ENCODE results near the gene LRRC26.
"Not testable (repeated sequence)": the region's sequence is repeated elsewhere in the genome, so short reads cannot be mapped to it uniquely, and the experiment has no call there.

The LRRC26 gene

GRCh38 chr9:137139468-137140150 is 30.2 kb downstream of the LRRC26 start:
- no peak for DNase-seq (ENCODE audit: extremely low read depth in 1 of 2, low read depth in 1 of 2)

GRCh38 chr9:137138722-137139467 is 31.0 kb downstream of the LRRC26 start, which contains the start of gene GRIN1:
Gene GRIN1 (plus strand): TSS chr9:137139154. CDS start chr9:137139487, 333 bp downstream.
- DNase-seq (ENCODE audit: extremely low read depth in 1 of 2, low read depth in 1 of 2): no peak

- no peak for DNase-seq (ENCODE audit: extremely low read depth in 1 of 2, low read depth in 1 of 2)
These were observed 31.7 kb downstream of the LRRC26 start for GRCh38 chr9:137138058-137138721.

GRCh38 chr9:137136881-137137607 is 32.8 kb downstream of the LRRC26 start:
- no peak for DNase-seq (ENCODE audit: extremely low read depth in 1 of 2, low read depth in 1 of 2)

- DNase-seq (ENCODE audit: extremely low read depth in 1 of 2, low read depth in 1 of 2): no peak
These were observed 33.5 kb downstream of the LRRC26 start for GRCh38 chr9:137136261-137136880.

- not testable (repeated sequence) for DNase-seq (ENCODE audit: extremely low read depth in 1 of 2, low read depth in 1 of 2)
These were observed 34.7 kb downstream of the LRRC26 start for GRCh38 chr9:137135154-137135553.

- no peak for DNase-seq (ENCODE audit: extremely low read depth in 1 of 2, low read depth in 1 of 2)
These were observed 35.7 kb downstream of the LRRC26 start for GRCh38 chr9:137134191-137134590.

GRCh38 chr9:137130176-137130755 is 39.6 kb downstream of the LRRC26 start:
- DNase-seq (ENCODE audit: extremely low read depth in 1 of 2, low read depth in 1 of 2): no peak

- peak; percentile 62 to 79 for DNase-seq (ENCODE audit: extremely low read depth in 1 of 2, low read depth in 1 of 2)
These were observed 40.2 kb downstream of the LRRC26 start for GRCh38 chr9:137129456-137130175.

DNA sequence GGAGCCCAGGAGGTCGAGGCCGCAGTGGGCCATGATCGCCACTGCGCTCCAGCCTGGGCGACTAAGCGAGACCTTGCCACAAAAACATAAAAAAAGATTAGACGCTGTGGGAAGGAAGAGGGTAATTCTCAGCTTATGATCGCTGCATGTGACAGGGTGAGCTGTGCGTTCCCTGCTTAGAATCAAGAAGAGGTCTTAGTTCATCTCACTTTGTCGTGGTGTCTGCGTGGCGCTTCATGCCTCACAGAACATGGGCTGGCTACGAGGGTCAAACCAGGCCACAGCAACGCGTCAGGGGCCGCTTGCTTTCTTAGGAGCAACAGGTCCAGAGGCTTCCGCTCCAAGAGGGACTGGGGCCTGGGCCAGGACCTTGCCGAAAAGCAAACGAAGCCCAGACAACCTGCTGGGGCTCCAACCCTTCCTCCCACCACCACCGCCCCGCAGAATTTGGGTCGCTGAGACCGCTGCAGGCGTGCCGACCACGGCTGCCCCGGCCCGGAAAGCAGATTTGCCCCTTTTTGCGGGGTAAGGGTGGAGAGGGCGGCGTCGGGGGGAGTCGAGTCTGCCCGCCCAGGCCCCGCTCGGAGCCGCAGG is 40.9 kb downstream of the LRRC26 start:
- DNase-seq (ENCODE audit: extremely low read depth in 1 of 2, low read depth in 1 of 2): no peak

GRCh38 chr9:137128158-137128861 is 41.5 kb downstream of the LRRC26 start:
- DNase-seq (ENCODE audit: extremely low read depth in 1 of 2, low read depth in 1 of 2): no peak

DNA sequence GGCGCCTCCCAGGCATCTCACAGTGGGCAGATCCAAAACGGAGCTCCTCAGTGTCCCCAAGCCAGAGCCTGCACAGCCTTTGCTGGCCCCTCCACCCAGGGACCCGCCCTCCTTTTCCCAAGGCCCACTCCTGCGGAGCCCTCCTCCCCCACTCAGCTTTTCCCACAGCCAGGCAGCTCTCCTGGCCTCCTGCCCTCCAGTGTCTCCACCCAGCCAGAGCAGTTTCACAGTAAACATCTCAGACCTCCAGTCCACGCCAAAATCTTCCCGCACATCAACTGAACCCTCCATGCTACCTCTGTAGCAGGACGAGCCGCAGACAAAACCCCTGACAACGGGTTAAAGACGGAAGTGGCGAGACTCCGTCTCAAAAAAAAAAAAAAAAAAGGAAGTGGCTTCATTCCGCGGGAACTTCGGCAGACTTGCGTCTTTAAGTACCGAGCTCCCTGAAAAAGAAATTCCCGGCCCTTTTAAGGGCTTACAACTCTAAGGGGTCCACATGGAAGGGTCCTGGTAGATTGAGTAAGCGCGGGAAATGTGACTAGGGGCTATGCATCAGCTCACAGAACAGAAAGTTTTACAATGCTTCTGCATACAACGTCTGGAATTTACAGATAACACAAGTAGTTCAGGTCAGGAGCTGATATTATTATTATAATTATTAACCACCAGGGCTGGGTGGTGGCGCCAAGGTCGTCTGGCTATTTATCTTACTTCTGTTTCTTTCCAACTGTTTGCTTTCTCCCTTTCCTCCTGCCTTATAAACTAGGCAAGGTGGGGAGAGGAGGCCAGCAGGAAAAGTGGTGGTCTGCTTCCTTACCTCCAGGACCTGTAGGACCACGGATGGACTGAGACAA is 42.3 kb downstream of the LRRC26 start:
- DNase-seq (ENCODE audit: extremely low read depth in 1 of 2, low read depth in 1 of 2): no peak

GRCh38 chr9:137126786-137127185 is 43.1 kb downstream of the LRRC26 start:
- no peak for DNase-seq (ENCODE audit: extremely low read depth in 1 of 2, low read depth in 1 of 2)

DNA sequence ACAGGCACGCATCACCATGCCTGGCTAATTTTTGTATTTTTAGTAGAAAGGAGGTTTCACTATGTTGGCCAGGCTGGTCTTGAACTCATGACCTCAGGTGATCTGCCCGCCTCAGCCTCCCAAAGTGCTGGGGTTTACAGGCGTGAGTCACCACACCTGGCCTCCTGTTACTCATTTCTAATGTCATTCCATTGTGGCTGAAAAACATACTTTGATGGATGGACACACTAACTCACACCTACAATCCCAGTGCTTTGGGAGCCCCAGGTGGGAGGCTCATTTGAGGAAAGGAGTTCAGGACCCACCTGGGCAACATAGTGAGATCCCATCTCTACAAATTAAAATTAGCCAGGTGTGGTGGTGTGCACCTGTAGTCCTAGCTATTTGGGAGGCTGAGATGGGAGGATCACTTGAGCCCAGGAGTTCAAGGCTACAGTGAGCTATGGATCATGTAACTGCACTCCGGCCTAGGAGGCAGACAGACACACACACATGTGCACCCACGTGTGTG is 45.8 kb downstream of the LRRC26 start:
- DNase-seq (ENCODE audit: extremely low read depth in 1 of 2, low read depth in 1 of 2): not testable (repeated sequence)

DNA sequence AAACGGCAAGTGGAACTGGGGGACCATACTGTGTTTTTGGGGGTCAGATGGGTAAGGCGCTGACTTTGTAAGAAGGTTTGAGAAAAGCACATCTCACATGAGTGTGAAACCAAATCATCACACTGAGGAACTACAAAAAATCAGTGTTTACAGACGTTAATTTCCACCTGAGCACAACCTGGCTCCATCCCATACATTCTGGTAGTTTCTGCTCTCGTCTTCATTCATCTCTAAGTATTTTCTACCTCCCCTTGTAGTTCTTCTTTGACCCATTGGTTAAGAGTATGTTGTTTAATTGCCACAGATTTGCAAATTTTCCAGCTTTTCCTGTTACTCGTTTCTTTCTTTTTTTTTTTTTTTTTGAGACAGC is 46.4 kb downstream of the LRRC26 start:
- DNase-seq (ENCODE audit: extremely low read depth in 1 of 2, low read depth in 1 of 2): no peak

DNA sequence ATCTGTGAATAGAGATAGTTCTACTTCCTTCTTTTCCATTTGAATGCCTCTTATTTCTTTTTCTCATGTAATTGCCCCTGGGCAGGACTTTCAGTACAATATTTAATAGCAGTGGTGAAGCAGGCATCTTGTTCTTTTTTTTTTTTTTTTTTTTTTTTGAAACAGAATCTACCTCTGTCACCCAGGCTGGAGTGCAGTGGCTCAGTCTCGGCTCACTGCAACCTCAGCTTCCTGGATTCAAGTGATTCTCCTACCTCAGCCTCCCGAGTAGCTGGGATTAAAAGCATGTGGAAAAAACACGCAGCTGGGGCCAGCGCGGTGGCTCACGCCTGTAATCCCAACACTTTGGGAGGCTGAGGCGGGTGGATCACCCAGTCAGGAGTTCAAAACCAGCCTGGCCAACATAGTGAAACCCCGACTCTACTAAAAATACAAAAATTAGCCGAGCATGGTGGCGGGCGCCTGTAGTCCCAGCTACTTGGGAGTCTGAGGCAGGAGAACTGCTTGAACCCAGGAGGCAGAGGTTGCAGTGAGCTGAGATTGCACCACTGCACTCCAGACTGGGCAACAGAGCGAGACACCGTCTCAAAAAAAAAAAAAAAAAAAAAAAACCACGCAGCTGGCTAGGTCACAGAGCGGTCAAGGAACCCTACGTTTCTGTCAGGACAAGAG is 46.9 kb downstream of the LRRC26 start:
- DNase-seq (ENCODE audit: extremely low read depth in 1 of 2, low read depth in 1 of 2): not testable (repeated sequence)

Data from activated CD8-positive, alpha-beta memory T cell treated with anti-CD3 and anti-CD28 coated beads for 1 hour (primary cell).